NCI-H748 treated with DMSO at 0.1 percent for 48 hours (cell line): ENCODE data around the gene CCSER2.

Source experiments
- DNase-seq: peaks from one replicate; lab custom pipeline; 2025; lab: John Stamatoyannopoulos, UW

Gene CCSER2

DNA sequence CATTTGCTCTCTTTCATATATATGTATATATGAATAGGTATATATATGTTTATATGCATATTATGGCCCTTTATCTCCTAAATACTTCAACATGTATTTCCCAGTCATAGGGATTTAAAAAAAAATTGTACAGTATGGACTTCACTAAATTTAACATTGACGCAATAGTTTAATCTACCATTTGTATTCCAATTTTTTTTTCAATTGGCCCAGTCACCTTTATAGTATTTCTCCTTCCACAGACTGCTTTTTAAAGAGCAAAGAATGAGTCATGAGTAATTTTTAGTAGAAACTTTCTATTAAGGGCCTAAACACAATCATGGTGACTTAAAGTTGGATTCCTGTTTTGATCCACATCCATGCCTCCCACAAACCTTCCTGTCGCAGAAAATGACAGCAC is 20.5 kb downstream of the CCSER2 start:
- no peak for DNase-seq

DNA sequence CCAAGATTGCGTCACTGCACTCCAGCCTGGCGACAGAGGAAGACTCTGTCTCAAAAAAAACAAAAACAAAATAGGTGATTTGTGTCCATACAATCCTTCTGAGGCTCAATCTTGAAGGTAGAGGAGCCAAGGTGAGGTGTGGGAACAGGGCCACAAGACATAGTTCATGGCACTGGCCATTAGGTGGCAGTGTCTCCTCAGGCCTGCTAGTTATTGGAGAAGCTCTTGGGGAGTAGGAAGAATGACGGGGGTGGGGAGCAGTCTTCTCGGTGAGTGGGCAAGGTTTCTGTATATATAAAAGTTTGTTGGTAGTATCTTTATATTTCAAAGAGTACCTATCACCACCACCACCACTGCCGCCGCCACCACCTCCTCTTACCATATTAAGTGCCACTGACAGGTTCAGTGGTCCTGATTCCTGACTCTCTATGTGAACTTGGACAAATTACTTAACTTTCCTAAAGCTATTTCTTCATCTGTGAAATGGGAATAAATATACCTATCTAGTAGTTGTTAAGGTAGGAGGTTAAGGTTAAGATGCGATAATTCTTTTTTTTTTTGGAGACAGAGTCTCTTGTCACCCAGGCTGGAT is 24.0 kb downstream of the CCSER2 start:
- peak; percentile 4 for DNase-seq

DNA sequence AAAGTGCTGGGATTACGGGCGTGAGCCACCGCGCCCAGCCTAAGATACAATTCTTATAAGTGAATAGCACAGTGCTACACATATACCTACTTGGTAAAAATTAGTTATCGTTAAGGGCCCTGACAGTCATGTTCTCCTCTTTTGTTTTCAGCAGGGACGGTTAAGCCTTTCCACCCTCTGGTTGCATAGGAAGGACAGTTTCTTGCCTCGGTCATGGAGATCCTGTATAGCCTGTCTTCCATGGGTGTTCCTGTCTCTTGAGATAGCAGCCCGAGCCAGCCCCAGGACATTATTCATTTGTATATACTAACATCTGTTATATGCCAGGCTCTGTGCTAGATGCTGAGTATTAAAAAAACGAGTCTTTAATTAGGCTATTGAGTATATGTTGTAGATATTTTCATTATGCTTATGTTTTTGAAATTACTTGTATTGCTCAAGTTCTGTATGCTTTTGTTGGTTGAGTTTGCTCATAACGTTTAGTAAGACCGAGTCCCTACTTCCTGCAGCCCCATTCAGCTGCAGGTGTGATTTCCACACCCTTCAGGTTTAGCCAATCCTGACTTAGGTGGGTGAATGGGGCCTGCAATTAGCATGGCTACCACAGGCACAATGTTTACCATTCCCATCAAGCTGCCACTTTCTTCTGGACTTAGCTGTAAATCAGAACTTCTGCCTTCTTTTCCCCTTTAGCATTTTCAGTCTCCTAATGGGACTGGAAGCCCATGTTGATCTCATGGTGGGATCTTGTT is 24.8 kb downstream of the CCSER2 start:
- DNase-seq: peak; percentile 48

DNA sequence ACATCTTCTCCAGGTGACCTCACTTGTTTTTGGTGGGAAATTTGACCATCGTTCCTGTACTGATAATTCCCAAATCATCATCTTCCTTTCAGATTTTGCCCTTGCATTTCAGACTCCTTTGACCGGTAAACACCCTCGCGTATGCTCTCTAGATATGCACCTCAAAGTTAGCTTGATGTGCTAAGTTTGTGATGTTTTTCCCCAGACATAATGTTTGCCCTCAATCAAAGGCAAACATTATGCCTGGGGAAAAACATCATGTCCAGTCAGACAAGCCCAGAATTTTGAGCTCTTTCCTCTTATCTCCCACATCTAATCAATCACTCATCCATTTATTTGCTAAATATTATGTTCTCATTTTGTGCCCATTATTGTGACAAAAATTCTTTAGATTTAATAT is 26.2 kb downstream of the CCSER2 start:
- DNase-seq: no peak

DNA sequence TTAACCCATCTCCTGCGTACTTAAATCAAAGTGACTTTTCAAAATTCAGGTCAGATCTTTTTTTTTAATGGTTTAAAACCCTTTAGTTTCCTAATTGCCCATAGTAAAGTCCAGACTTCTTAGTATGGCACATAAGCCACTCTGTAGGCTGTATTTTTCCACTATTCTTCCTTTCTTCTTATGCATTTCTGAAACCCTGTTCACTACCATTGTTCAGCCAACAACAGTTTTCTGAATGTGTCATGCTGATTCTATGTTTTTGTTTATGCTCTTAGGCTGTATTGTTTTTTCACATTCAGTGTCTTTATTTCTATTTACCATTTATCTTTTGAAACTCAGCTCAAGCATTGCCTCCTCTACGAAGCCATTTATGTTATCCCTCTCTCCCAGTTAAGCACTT is 26.7 kb downstream of the CCSER2 start:
- DNase-seq: no peak

DNA sequence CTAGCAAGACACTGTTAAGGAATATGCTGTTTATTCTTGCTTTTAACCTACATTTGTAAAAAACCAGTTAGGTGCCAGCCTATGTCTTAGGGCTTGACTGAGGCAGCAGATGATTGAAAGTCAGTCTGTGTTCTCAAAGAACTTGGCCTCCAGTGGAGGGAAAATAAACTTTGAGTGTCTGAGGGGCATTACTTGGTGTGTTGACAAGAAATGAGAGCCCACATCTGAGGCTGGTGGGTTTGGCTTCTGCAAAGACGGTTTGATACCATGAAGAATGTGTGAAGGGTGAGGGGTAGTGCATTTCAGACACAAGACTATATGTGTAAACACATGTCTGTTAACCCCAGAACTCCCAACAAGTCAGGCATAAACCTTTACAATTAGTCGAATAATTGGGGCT is 28.5 kb downstream of the CCSER2 start:
- no peak for DNase-seq

DNA sequence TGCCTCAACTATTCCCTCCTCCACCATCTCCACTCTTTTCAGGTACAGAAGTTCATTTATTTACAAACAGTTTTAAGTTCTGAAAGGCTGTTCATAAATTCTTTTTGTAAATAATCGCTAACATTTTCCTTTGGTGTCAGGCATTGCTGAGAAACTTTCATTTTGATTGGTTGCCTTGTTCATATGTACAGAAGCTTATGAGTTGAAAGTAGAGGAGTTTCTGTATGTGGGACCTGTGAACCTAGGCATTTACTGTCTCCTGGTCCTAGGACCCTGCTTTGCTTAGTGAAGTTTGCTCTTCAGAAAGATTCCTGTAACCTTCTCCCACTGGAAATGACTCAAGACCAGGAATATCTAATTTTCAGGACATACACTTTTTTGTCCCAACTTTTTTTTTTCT is 30.4 kb downstream of the CCSER2 start:
- no peak for DNase-seq

DNA sequence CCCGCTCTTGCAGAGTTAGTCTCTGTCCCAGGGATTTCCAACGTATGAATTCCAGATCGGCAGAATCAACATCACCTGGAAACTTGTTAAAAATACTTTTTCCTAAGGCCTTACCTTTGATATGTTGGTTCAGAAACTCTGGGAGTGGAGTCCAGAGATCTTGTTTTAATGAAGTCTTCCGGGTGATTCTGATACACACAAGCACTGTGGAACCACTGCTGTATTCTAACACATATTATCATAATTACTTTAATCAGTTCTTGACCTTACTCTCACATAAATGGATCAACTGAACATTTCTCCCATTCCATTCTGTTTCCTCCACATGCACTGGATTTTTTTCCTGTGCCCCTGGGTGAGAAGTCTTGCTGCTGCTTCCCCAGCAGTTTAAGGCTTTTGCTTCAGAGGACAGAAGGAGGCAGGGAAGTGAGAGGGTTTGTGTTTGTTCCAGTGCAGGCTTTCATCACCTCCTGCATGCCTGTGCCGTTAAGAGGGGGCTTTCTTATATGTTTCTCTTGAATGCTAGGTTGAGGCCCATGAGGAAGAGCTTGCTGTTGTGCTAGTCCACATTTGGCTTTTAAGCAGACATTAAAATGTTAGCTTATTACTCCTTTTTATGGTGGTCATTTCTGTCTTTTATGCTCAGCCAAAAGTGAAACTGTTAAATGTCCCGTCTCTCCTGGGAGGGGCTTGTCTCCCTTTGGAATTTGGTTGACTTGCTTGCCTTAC is 32.4 kb downstream of the CCSER2 start:
- no peak for DNase-seq

DNA sequence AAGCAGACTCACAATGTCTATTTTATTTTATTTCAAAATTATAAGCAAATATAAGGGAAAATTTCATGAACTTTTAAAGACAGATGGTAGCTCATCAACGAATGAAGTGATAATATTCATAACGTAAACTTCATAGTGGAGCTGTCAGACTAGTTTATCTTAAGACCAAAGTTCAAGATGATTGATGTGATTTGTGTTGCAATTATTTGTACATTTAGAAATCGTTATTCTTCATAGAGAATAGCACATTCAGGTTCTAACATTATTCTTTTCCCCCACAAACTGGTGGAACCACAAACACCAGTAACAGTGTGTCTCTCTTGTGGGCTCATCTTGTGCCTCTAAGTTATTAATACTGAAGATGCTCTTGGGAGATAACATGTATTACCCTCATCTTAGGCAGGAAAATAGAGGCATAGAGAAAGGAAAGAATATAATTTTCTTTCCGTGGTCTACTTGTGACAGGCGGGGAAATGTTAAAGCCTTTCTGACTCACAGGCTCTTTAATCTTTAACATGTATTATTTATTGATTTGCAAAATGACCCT is 37.0 kb downstream of the CCSER2 start:
- no peak for DNase-seq

DNA sequence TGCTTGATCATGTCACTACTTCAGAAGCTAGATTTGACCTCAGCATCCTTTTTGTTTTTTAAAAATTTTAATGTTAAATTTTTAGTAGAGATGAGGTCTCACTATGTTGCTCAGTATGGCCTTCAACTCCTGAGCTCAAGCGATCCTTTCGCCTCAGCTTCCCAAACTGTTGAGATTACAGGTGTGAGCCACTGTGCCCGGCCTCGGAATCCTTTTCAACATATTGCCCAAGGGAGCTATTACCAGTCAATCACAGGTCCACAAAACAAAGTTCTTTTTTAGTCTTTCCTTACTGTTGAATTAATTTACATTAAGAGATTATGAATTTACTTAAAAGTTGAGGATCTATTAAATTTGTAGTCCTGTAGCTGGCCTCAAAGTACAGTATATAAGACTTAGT is 37.7 kb downstream of the CCSER2 start:
- no peak for DNase-seq

DNA sequence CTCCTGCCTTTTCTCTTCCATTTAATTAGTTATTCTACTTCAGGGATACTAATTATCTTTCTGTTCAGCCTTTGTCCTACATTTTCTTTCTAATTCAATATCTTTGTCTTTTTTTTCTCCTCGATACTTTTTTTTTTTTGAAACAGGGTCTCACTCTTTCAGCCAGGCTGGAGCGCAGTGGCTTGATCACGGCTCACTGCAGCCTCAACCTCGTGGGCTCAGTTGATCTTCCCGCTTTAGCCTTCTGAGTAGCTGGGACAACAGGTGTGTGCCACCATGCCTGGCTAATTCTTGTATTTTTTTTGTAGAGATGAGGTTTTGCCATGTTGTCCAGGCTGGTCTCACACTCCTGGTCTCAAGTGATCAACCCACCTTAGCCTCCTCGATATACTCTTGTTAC is 38.9 kb downstream of the CCSER2 start:
- DNase-seq: no peak

DNA sequence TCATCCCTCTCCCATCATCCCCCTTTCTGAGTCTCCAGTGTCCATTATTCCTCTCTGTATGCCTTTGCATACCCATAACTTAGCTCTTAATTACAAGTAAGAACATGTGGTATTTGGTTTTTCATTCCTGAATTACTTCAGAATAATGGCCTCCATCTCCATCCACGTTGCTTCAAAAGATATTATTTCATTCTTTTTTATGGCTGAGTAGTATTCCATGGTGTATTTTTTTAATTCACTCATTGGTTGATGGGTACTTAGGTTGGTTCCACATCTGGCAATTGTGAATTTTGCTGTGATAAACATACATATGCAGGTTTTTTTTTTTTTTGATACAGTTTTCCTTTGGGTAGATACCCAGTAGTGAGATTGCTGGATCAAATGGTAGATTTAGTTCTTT is 40.4 kb downstream of the CCSER2 start:
- DNase-seq: no peak

DNA sequence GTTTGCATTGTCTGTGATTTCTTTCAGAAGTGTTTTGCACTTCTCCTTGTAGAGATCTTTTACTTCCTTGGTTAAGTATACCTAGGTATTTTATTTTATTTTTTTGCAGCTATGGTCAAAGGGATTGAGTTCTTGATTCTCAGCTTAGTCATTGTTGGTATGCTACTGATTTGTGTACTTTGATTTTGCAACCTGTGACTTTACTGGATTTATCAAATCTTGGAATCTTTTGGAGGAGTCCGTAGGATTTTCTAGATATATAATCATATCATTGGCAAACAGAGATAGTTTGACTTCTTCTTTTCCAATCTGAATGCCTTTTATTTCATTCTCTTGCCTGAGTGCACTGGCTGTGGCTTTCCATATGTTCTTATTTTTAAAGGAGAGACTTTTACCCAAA is 41.9 kb downstream of the CCSER2 start:
- no peak for DNase-seq

DNA sequence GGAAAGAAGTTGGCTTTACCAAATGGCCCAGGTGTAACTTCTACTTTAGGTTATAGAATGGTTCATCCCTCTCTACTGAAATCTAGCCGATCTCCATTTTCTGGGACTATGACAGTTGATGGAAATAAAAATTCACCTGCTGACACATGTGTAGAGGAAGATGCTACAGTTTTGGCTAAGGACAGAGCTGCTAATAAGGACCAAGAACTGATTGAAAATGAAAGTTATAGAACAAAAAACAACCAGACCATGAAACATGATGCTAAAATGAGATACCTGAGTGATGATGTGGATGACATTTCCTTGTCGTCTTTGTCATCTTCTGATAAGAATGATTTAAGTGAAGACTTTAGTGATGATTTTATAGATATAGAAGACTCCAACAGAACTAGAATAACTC is 43.6 kb downstream of the CCSER2 start:
- DNase-seq: no peak

DNA sequence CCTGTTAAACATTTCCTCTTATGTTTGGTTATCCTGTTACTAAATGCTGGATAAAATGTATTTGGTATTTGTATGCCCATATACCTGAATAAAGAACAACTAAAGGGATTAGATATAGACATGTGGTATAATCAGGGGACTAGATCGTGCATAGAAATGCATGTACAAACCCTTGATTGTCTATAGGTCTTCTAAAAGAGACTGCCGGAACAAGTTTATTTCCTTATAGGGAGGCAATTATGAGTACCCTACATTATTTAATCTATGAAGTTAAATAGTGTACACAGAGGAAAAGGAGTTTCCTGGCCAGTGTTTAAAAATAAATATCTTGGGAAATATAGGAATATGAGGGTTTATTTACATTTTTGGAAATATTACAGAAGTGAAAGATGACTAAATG is 44.6 kb downstream of the CCSER2 start:
- no peak for DNase-seq

DNA sequence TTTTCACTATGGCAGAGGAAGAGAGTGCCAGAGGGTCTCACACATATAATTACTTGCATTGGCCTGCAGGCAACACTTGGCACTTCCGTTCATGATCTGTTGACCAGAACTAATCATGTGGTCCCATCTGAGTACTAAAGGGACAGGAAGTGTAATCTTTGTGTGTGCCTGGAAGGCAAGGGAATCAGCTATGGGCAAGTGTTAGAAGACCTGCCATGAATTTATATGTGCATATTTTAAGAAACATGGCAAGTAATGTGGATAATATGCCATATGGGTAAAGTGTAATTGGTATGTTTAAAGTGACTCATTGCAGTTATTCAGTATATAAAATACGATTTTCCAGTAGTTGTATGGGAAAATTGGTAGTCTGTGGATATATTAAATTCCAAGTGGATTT is 46.1 kb downstream of the CCSER2 start:
- no peak for DNase-seq

DNA sequence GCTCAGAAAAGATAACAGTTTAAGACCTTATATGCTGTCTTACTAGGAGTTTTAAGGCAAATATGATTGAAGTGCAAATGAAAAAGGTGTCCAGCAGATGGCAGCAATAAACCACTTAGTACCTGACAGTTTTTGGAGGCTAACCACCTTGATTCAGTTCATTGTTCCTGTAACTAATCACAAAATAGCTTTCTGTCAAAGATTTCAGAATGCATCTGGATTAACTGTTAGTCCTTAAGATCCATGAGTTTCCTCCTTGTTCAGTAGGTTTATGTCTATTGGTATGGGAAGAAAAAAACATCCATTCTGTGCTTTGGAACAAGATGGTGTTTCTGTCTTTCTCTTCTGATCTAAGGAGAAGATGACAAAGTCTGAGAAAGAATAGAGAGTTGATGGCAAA is 46.6 kb downstream of the CCSER2 start:
- DNase-seq: peak; percentile 66

DNA sequence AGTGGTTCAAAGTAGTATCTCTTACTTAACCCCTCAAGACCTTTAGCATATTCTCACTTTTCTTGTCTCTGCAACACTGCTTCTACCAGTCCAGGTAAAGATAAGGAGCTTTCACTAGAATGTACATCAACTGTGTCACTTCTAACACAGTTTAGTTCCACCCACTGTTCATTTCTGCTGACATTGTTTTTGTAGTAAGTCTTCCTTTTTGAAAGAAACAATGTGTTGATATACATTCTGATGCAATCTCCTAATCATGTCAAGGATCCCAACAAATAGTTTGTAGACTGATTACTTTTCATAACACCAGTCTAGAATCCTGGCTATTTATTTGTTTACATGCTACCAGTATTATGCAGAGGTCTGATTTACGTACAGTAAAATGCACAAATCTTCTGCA is 47.5 kb downstream of the CCSER2 start:
- no peak for DNase-seq

DNA sequence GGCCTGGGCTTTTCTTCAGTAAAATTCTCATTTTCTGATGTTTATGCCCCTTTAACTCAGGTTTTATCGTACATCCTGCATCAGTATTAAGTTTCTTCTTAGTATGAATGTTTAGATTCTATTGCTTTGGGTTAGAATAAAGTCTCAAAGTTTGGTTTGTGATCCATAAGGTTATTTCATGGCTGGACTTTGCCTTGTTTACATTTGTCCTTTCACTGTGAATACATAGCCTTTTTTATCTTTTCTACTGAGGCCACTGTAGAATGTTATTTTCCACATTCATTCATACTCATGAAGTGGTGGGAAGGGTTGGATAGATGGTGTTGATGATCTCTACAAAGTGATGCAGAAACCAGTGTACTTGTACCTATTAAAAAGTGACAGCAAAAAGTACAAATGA is 59.8 kb downstream of the CCSER2 start:
- DNase-seq: no peak

DNA sequence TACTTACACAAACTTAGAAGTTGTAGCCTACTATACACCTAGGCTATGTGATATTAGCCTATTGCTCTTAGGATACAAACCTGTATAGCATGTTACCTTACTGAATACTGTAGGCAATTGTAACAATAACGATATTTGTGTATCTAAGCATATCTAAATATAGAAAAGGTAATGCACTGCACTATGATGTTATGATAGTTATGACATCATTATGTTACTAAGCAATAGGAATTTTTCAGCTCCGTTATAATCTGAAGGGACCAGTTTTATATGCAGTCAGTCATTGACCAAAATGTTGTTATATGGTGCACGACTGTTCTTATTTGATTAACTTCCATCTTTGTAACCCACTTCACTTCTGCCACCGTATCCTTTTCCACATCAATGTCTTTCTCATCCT is 62.0 kb downstream of the CCSER2 start:
- no peak for DNase-seq

DNA sequence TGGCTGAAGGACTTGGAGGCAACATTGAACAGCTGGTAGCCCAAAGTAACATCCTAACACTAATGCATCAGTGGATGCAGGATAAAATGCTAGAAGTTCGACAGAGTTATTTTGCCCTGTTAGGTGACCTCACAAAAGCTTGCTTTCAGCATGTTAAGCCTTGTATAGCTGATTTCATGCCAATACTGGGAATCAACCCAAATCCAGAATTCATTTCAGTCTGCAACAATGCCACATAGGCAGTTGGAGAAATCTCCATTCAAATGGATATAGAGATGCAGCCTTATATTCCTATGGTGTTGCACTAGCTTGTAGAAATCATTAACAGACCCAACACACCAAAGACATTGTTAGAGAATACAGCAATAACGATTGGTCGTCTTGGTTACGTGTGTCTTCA is 62.9 kb downstream of the CCSER2 start:
- DNase-seq: no peak

DNA sequence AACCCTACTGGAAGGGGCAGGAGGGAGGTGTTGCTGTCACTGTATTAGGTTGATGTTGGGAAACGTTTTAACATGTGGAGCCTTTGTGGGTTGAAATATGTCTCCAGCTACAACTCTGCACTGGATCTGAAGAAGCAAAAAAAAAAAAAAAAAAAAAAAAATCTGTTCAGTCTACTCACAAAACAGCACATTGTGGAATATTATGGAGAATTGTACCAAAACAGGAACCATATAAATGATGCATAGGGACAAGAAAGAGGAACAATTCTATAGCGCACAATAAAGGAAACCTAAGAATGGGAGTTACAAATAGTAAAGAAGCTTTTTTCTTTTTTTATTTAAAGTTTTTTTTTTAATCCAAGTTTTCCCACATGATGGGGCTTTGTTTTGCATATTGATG is 63.8 kb downstream of the CCSER2 start:
- DNase-seq: no peak

DNA sequence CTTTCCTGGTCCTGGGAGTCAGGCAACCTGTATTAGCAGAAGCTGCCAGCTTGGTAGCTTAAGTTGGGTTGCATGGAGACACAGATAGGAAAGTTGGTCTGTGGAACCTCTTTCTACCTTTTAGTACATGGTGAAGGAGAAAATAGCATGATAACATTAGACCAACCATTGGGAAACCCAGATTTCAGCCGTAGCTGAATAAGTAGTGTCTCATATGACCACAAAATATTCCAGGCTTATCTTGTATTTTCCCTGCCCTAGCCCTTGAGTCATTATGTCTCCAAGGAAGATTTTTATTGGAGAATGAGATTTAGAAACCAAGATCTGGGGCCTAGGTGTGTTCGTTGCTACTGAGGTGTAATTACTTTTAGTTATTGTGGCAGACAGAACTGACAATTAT is 67.2 kb downstream of the CCSER2 start:
- DNase-seq: no peak
